Measurements from ENCODE around the gene STARD10. TPM values are rescaled to one million over a fixed set of nuclear protein-coding genes. Genes with fewer than 3 reads are reported as not detected.

STARD10 gene
- total and polyA plus RNA-seq, 9 of the 15 experiments (the other 6 are each of a cell fraction or from before 2014, with no cell fraction given) = 0.15 to 52.9 (median 32.3) TPM

DNA sequence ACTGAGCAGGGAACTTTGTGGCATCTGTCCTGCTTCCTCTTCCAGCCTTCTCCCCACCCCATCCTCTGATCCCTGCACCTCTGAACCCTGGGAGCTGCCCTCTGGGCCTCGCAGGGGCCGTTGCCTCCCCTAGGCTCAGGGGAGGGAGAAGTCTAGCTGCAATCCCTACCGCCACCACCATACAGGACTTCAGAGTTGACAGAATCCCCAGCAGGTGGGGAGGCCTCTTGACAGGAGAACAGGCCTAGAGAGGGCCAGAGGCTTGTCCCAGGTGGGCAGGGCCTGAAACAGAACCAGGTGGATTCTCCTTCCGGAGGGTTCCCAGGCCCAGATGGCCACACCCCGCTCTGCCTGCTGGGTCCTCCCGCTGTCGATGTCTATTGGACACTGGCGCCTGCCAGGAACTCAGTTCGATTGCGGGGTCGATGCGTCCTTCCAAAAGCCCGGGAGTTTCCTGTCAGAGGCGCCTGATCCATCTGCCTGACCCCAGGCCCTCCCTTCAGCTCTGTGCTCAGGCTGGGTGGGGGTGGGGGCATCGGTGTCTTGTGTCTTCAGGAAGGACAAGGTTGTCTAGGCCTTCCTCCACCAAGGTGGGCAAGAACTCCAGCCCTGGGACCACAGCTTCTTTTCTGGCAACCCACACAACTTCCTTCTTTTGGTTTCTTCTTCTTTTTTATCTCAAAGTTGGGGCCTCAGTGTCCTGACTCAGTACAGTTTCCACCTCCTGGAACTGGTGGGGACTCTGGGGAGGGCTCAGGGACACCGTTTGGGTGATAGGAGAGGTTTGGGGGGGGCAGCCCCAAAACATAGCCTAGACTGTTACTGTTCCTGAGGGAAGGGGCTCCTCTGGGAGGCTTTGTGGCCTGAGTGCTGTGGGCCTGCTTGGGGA lies 6.4 kb downstream of the STARD10 start (continued):
- TF ChIP-seq HMGXB4 (CRISPR knock-in tag; IDR thresholded peaks at IDR 0.05) (no peak), SMARCA4 (IDR thresholded peaks at IDR 0.05) (0 out of 2 replicates have a peak, but pooled peaks have one; percentile 18), NR2C2 (CRISPR knock-in tag; IDR thresholded peaks at IDR 0.05) (no peak), NR2C2 (tag; IDR thresholded peaks at IDR 0.05) (peak; percentile 73), E2F3 (CRISPR knock-in tag; IDR thresholded peaks at IDR 0.05) (peak; percentile 71; the same call in 1 of the 2 replicates), SUPT5H (IDR thresholded peaks at IDR 0.05) (peak; percentile 45; the same call in 1 of the 2 replicates), TAF9B (IDR thresholded peaks at IDR 0.05; ENCODE audit: partially characterized antibody) (no peak), POLR2A (conservative IDR thresholded peaks at IDR 0.05) (peak; percentile 58), SRF (CRISPR knock-in tag; IDR thresholded peaks at IDR 0.05) (no peak), KHSRP (IDR thresholded peaks at IDR 0.05) (no peak), SOX6 (IDR thresholded peaks at IDR 0.05) (peak; percentile 31; the same call in 1 of the 2 replicates), ZBED1 (IDR thresholded peaks at IDR 0.05) (no peak; the same call in 1 of the 2 replicates), ZNF175 (CRISPR knock-in tag; IDR thresholded peaks at IDR 0.05; ENCODE audit: low read depth) (0 out of 2 replicates have a peak, but pooled peaks have one; percentile 22), ZEB2 (IDR thresholded peaks at IDR 0.05) (peak; percentile 76), RHOXF2B (CRISPR knock-in tag; conservative IDR thresholded peaks at IDR 0.05) (0 out of 2 replicates have a peak, but pooled peaks have one; percentile 49), CBX1 (IDR thresholded peaks at IDR 0.05; ENCODE audit: low read depth) (peak; percentile 43; the same call in 1 of the 2 replicates), MYNN (IDR thresholded peaks at IDR 0.05) (no peak), MYNN (CRISPR knock-in tag; IDR thresholded peaks at IDR 0.05) (no peak), PHF20 (IDR thresholded peaks at IDR 0.05; ENCODE audit: partially characterized antibody) (peak; percentile 40), BHLHE40 (IDR thresholded peaks at IDR 0.05; ENCODE audit: low read length) (no peak), ATF4 (CRISPR knock-in tag; IDR thresholded peaks at IDR 0.05) (no peak), KLF16 (IDR thresholded peaks at IDR 0.05) (no peak), CREB1 (IDR thresholded peaks at IDR 0.05) (0 out of 2 replicates have a peak, but pooled peaks have one; percentile 35), CREB1 (CRISPR knock-in tag; IDR thresholded peaks at IDR 0.05) (no peak), NRF1 (conservative IDR thresholded peaks at IDR 0.05 in 1 of 2, IDR thresholded peaks at IDR 0.05 in 1 of 2) (peak in 1 of 2 experiments; percentile 32; a peak in 2 of 4 replicates), CXXC5 (CRISPR knock-in tag; IDR thresholded peaks at IDR 0.05) (peak; percentile 72)
- TF ChIP-seq, protein P1, sequence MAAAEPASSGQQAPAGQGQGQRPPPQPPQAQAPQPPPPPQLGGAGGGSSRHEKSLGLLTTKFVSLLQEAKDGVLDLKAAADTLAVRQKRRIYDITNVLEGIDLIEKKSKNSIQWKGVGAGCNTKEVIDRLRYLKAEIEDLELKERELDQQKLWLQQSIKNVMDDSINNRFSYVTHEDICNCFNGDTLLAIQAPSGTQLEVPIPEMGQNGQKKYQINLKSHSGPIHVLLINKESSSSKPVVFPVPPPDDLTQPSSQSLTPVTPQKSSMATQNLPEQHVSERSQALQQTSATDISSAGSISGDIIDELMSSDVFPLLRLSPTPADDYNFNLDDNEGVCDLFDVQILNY (CRISPR knock-in tag; IDR thresholded peaks at IDR 0.05) = peak; percentile 55; the same call in 1 of the 2 replicates
- TF ChIP-seq, protein P2, sequence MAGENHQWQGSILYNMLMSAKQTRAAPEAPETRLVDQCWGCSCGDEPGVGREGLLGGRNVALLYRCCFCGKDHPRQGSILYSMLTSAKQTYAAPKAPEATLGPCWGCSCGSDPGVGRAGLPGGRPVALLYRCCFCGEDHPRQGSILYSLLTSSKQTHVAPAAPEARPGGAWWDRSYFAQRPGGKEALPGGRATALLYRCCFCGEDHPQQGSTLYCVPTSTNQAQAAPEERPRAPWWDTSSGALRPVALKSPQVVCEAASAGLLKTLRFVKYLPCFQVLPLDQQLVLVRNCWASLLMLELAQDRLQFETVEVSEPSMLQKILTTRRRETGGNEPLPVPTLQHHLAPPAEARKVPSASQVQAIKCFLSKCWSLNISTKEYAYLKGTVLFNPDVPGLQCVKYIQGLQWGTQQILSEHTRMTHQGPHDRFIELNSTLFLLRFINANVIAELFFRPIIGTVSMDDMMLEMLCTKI (IDR thresholded peaks at IDR 0.05; ENCODE audit: partially characterized antibody) = no peak

Measured in K562 (cell line).